Pons (tissue), 1 donor: ENCODE data around the gene HOXC13.

Experiments used
- DNase-seq: peaks from one replicate; pipeline ENCODE4 v3.0.0-alpha.2; 2016; ENCODE audit warnings: low spot score

The HOXC13 gene

GRCh38 chr12:53995378-53996239 lies 57.0 kb downstream of the HOXC13 start:
- no peak for DNase-seq
